Measurements from ENCODE around the gene TCAF2. TPM values are rescaled to one million over a fixed set of nuclear protein-coding genes. Genes with fewer than 3 reads are reported as not detected.
"Not testable (repeated sequence)": the region's sequence is repeated elsewhere in the genome, so short reads cannot be mapped to it uniquely, and the experiment has no call there.

TCAF2 gene
- total RNA-seq, 1 experiment from 2014 or later = not detected

DNA sequence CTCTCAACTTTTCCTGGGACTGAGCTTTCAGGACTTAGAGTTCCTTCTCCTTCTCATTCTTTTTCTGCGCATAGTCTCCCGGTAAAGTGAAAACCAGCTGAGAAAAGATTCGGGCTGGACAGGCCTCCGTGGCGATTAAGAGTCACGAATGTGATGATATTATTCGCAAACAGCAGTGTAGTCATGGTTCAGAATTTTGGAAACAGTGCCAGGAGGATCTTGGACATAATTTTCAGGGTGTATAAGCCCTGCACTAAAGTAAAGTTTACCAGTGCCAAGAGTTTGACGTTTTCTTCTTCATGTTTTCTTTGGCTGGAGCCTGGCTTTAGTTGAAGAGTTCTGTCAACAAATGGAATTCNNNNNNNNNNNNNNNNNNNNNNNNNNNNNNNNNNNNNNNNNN, 29.7 kb downstream of the TCAF2 start:
- in situ Hi-C loops (cut with HindIII; ENCODE audit: low sequenced_read_pairs); DNase-seq (ENCODE audit: low spot score): not testable (repeated sequence)

Other genes starting within 250 kb of the TCAF2 start
- 25.0 and 33.5 TPM in 2 replicates for gene ZYX, start 239.6 kb upstream of the TCAF2 start, total RNA-seq (2014; rRNA removed; shearing (Covaris generic))
- not detected in 2 replicates for gene EPHA1, start 212.1 kb upstream of the TCAF2 start, total RNA-seq (2014; rRNA removed; shearing (Covaris generic))
- not detected in 2 replicates for gene TAS2R60, start 177.5 kb upstream of the TCAF2 start, total RNA-seq (2014; rRNA removed; shearing (Covaris generic))
- not detected in 2 replicates for gene TAS2R41, start 143.1 kb upstream of the TCAF2 start, total RNA-seq (2014; rRNA removed; shearing (Covaris generic))
- gene CTAGE15, start 49.2 kb upstream of the TCAF2 start, total RNA-seq (2014; rRNA removed; shearing (Covaris generic)) = not detected in 2 replicates
- not detected in 2 replicates for gene CTAGE6, start 136.7 kb downstream of the TCAF2 start, total RNA-seq (2014; rRNA removed; shearing (Covaris generic))